SK-N-SH treated with all-trans-retinoic acid at 6 μM for 48 hours (cell line): Measurements from ENCODE around the gene FER1L5.

Experiments
- PATZ1 ChIP-seq: fragments of 250-450 bp; sonication (Bioruptor Pico); IDR thresholded peaks from 2 replicates; pipeline ENCODE4 v1.8.0; 2020; ENCODE audit warnings: mild to moderate bottlenecking, moderate library complexity, borderline replicate concordance
- ZFP30 ChIP-seq: fragments of 450-650 bp; formaldehyde crosslinking; IDR thresholded peaks from 2 replicates; pipeline ENCODE4 v1.5.0; 2022; ENCODE audit warnings: mild to moderate bottlenecking, moderate library complexity

DNA sequence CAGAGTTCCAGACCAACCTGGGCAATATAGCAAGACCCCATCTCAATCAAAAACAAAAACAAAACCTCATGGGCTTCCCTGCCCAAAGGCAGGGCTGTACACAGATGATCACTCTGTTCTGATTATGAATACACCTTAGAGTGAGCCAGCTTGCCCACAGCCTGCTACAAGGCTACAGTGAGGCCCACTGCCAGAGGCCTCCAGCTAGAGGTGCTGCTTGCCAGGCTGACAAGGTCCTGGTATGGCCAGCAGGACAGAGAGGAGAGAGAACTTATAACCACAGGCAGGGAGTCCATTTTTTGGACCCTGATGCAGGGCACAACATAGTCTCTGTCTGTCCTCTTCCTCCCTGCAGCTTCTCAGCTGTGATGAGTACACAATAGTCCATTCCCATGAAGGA lies 46.0 kb upstream of the FER1L5 start:
- no peak for TF ChIP-seq ZFP30 (CRISPR knock-in tag)
- no peak for TF ChIP-seq PATZ1 (CRISPR knock-in tag)
